Erythroblast (primary cell): ENCODE results near the gene CDYL.

Source experiments
- GATA1 ChIP-seq: IDR thresholded peaks from 2 replicates; pipeline ENCODE4 v1.6.1; 2011; ENCODE audit warnings: low read depth, mild to moderate bottlenecking, control low read depth, low read length, moderate library complexity
- POLR2A ChIP-seq: IDR thresholded peaks from 2 replicates; pipeline ENCODE4 v1.6.1; 2011; ENCODE audit warnings: mild to moderate bottlenecking, low read length

DNA sequence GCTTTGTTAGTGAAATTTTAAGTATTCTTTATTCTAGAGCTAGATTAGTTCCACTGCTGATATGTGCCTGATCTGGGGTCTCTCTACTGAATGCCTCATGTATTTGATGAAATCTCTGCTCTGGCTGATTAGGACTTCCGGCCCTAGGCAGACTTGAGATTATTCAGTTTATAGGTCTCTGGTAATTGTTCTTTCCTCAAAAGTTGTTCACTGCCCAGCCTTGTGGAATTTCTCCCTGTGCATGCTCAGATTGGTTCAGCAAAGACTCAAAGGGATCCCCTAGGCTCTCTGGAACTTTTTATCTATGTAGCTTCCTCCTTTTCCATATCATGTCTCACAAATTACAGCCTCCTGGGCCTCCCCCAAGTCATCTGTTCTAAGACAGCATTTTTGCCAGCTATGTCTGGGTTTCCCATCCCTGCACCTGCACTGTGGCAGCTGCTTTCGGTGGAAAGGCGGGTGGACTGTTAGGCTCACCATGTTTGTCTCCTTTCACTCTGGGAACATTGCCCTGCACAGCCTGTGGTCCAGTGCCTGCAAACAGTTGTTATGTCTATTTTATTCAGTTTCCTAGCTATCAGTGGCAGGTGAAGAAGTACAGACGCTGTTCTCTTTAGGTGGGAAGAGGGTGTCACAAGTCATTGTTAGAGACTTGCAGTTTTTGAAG is 154.0 kb downstream of the CDYL start:
- TF ChIP-seq POLR2A = no peak
- TF ChIP-seq GATA1 = no peak
